CD14-positive monocyte (primary cell): ENCODE measurements around the gene CLOCK. TPM values are rescaled to one million over a fixed set of nuclear protein-coding genes. Genes with fewer than 3 reads are reported as not detected.

Experiments used
- DNase-seq, 3 donors: peaks; one replicate each; pipeline ENCODE4 v3.0.0-alpha.2; 2011 to 2022
- H2AFZ ChIP-seq: 2 replicates; pipeline ENCODE4 v1.6.0; 2012; ENCODE audit warnings: mild to moderate bottlenecking, low read depth, low read length, inconsistent platforms; ENCODE audit not compliant: insufficient read depth, poor library complexity, severe bottlenecking
- H3K27ac ChIP-seq, 2 donors: 1 replicate in 1 of 2; 2 replicates in 1 of 2; pipeline ENCODE4 v1.5.1; 2012 to 2013; ENCODE audit warnings: low read length in 2 of 2, control low read depth in 1 of 2, inconsistent platforms in 1 of 2, low read depth in 1 of 2, mild to moderate bottlenecking in 1 of 2
- H3K27me3 ChIP-seq, 2 donors: one replicate each; pipeline versions ENCODE4 v1.6.0 to v1.6.1; 2011 to 2013; ENCODE audit warnings: low read length in 2 of 2; ENCODE audit not compliant: control insufficient read depth in 2 of 2, insufficient read depth in 2 of 2
- H3K36me3 ChIP-seq, 2 donors: replicated peaks in 1 of 2; 1 replicate in 1 of 2; 2 replicates in 1 of 2; pipeline versions ENCODE4 v1.5.1 to v1.6.1; 2012 to 2013; ENCODE audit warnings: low read length in 2 of 2, control low read depth in 1 of 2, inconsistent platforms in 1 of 2, mild to moderate bottlenecking in 1 of 2; ENCODE audit not compliant: insufficient read depth in 2 of 2, control insufficient read depth in 1 of 2
- H3K4me1 ChIP-seq, 2 donors: 1 replicate in 1 of 2; 2 replicates in 1 of 2; pipeline versions ENCODE4 v1.5.1 to v1.6.1; 2012 to 2013; ENCODE audit warnings: low read length in 2 of 2, control low read depth in 1 of 2, inconsistent platforms in 1 of 2, mild to moderate bottlenecking in 1 of 2, moderate library complexity in 1 of 2; ENCODE audit not compliant: insufficient read depth in 2 of 2, control insufficient read depth in 1 of 2
- H3K4me2 ChIP-seq: replicated peaks from 2 replicates; pipeline ENCODE3; 2012; ENCODE audit warnings: low read length, moderate library complexity, mild to moderate bottlenecking; ENCODE audit not compliant: poor library complexity, severe bottlenecking; ENCODE audit errors: extremely low read depth
- H3K4me3 ChIP-seq, 3 experiments: fragments of 200-600 bp in 1 of 3; sonication (generic) in 1 of 3; replicated peaks in 1 of 3; 1 replicate in 2 of 3; 2 replicates in 1 of 3; pipeline ENCODE4 v1.5.1; 2011 to 2013; ENCODE audit warnings: low read length in 3 of 3, mild to moderate bottlenecking in 3 of 3, control low read depth in 2 of 3, low read depth in 2 of 3, inconsistent platforms in 1 of 3, moderate library complexity in 1 of 3
- H3K79me2 ChIP-seq: 2 replicates; pipeline ENCODE4 v1.6.0; 2012; ENCODE audit warnings: mild to moderate bottlenecking, control low read depth, inconsistent platforms, low read length, moderate library complexity; ENCODE audit not compliant: insufficient read depth
- H3K9ac ChIP-seq: 2 replicates; pipeline ENCODE4 v1.6.0; 2017; ENCODE audit warnings: low read length, mild to moderate bottlenecking; ENCODE audit not compliant: insufficient read depth, poor library complexity, severe bottlenecking
- H3K9me3 ChIP-seq, 2 donors: replicated peaks in 1 of 2; 1 replicate in 1 of 2; 2 replicates in 1 of 2; pipeline versions ENCODE4 v1.5.1 to v1.6.1; 2012 to 2013; ENCODE audit warnings: low read length in 2 of 2, control low read depth in 1 of 2; ENCODE audit not compliant: control insufficient read depth in 1 of 2, insufficient read depth in 1 of 2
- H4K20me1 ChIP-seq: 2 replicates; pipeline ENCODE4 v1.6.0; 2012; ENCODE audit warnings: mild to moderate bottlenecking, low read length, control low read depth, moderate library complexity; ENCODE audit not compliant: insufficient read depth
- H3K27ac Mint-ChIP-seq, 7 donors: one replicate each; pipeline ENCODE4 v1.8.0; 2020; ENCODE audit warnings: mild to moderate bottlenecking in 7 of 7, mixed read lengths in 7 of 7, moderate library complexity in 6 of 7, inconsistent platforms in 2 of 7
- H3K27me3 Mint-ChIP-seq, 3 donors: one replicate each; pipeline ENCODE4 v1.8.0; 2021 to 2022; ENCODE audit warnings: low read depth in 3 of 3, mild to moderate bottlenecking in 3 of 3, mixed read lengths in 3 of 3, moderate library complexity in 3 of 3, inconsistent platforms in 1 of 3
- H3K36me3 Mint-ChIP-seq, 2 donors: one replicate each; pipeline ENCODE4 v1.8.0; 2020; ENCODE audit warnings: mixed read lengths in 2 of 2, inconsistent platforms in 1 of 2, mild to moderate bottlenecking in 1 of 2
- H3K4me1 Mint-ChIP-seq: one replicate; pipeline ENCODE4 v1.8.0; 2020; ENCODE audit warnings: mild to moderate bottlenecking, mixed read lengths
- H3K4me3 Mint-ChIP-seq, 2 donors: one replicate each; pipeline ENCODE4 v1.8.0; 2020; ENCODE audit warnings: mild to moderate bottlenecking in 2 of 2, mixed read lengths in 2 of 2, moderate library complexity in 1 of 2
- H3K9me3 Mint-ChIP-seq, 7 donors: one replicate each; pipeline ENCODE4 v1.8.0; 2020 to 2022; ENCODE audit warnings: mixed read lengths in 7 of 7, mild to moderate bottlenecking in 6 of 7, moderate library complexity in 6 of 7, inconsistent platforms in 2 of 7
- CTCF ChIP-seq: fragments of 200-600 bp; IDR thresholded peaks from one replicate; pipeline ENCODE4 v1.8.0; 2022; ENCODE audit warnings: antibody characterized with exemption, mild to moderate bottlenecking
- WGBS: methylation state at CpG from one replicate; pipeline ENCODE4 v1.1.5; 2013; ENCODE audit warnings: missing lambda C conversion rate; ENCODE audit not compliant: insufficient coverage; 5-methylcytosine and 5-hydroxymethylcytosine counted together
- intact Hi-C, 2 donors: fragments of 100-400 bp; cut with micrococcal nuclease; formaldehyde crosslinking; loops; one replicate each; pipeline versions ENCODE4 v1.15.0 to v1.15.1; 2023
- polyA plus RNA-seq, 3 donors: library from polyadenylated mRNA; depleted of rRNA in 1 of 3; unstranded in 2 of 3; stranded (reverse) in 1 of 3; fragments of 300-500 nt in 2 of 3; fragments of >200 nt in 1 of 3; fragmentation: Illumina TruSeq in 2 of 3; gene quantifications; 1 replicate in 2 of 3; 2 replicates in 1 of 3; pipeline ENCODE4 v1.2.3, GENCODE V29; 2012 to 2021

The CLOCK gene
- polyA plus RNA-seq, 3 donors = 1.9 to 3.7 (median 2.9) TPM

GRCh38 chr4:55386840-55387239 is 159.9 kb downstream of the CLOCK start:
- Mint-ChIP-seq H3K4me3 (no peak overlapping the region), H3K9me3 (peaks cover 0 to 2% (median 0%) of the 10 kb centered on the region in 7 donors), H3K27me3 (peaks cover 1 to 2% (median 2%) of the 10 kb centered on the region in 3 donors), H3K36me3 (no peaks in the 10 kb centered on the region), H3K4me1 (peaks cover 2% of the 10 kb centered on the region), H3K27ac (no peak overlapping the region)
- intact Hi-C loops = no loop called here
- Histone ChIP-seq H3K9ac (no peak overlapping the region), H3K9me3 (no peaks in the 10 kb centered on the region), H2AFZ (no peak overlapping the region), H3K36me3 (no peaks in the 10 kb centered on the region), H3K27me3 (no peaks in the 10 kb centered on the region), H4K20me1 (no peaks in the 10 kb centered on the region), H3K27ac (no peak overlapping the region), H3K4me1 (no peaks in the 10 kb centered on the region), H3K4me3 (no peak overlapping the region), H3K4me2 (no peak overlapping the region), H3K79me2 (no peaks in the 10 kb centered on the region)
- WGBS = no CpG with 5 or more reads among the region's 2 CpGs
- no peak for DNase-seq
- TF ChIP-seq CTCF = no peak

- no peak overlapping the region for H3K4me2 ChIP-seq
- no peaks in the 10 kb centered on the region for H3K36me3 ChIP-seq
- H3K27ac ChIP-seq = no peak overlapping the region
- no peak for TF ChIP-seq CTCF
- H3K4me1 Mint-ChIP-seq = peaks cover 2% of the 10 kb centered on the region
- no peaks in the 10 kb centered on the region for H3K4me1 ChIP-seq
- no peaks in the 10 kb centered on the region for H3K9me3 ChIP-seq
- H4K20me1 ChIP-seq = no peaks in the 10 kb centered on the region
- H3K79me2 ChIP-seq = no peaks in the 10 kb centered on the region
- peaks cover under 1 to 2% (median 1%) of the 10 kb centered on the region in 3 donors for H3K27me3 Mint-ChIP-seq
- intact Hi-C loops = no loop called here
- H3K27ac Mint-ChIP-seq = no peak overlapping the region
- no peak overlapping the region for H3K9ac ChIP-seq
- H3K36me3 Mint-ChIP-seq = no peaks in the 10 kb centered on the region
- no peak overlapping the region for H3K4me3 Mint-ChIP-seq
- peaks cover 0 to 2% (median 0%) of the 10 kb centered on the region in 7 donors for H3K9me3 Mint-ChIP-seq
- no peak overlapping the region for H3K4me3 ChIP-seq
- DNase-seq = peak in 2 of 3 donors; percentile 22 to 30
- H2AFZ ChIP-seq = no peak overlapping the region
- H3K27me3 ChIP-seq = no peaks in the 10 kb centered on the region
Measured at GRCh38 chr4:55386073-55386472, 160.6 kb downstream of the CLOCK start.
